ENCODE measurements around the gene GRB7. TPM values are rescaled to one million over a fixed set of nuclear protein-coding genes. Genes with fewer than 3 reads are reported as not detected.
"Not testable (repeated sequence)": the region's sequence is repeated elsewhere in the genome, so short reads cannot be mapped to it uniquely, and the experiment has no call there.

Gene GRB7
- polyA plus RNA-seq, 1 donor = 35.9 TPM

DNA sequence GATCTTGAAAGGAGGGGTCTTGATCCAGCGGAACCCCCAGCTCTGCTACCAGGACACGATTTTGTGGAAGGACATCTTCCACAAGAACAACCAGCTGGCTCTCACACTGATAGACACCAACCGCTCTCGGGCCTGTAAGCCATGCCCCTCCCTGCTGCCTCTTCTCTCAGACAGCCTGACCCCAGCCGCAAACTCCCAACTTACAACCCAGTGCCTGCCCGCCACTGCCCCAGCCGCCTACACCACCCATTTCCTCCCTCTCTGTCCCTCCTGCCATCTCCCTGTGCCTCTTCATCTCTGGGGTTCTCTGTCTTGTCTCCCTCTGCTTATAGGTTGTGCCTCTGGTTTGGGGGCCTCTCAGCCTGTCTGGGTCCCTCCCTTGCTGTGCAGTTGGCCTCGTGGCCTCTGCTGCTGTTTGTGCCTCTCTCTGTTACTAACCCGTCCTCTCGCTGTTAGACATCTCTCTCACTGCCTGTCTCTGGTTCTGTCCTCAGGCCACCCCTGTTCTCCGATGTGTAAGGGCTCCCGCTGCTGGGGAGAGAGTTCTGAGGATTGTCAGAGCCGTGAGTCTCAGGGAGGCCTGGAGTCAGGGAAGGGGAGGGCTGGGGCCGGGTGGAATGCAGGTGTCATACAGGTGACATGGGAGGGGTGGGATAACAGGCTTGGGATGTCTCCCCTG is 28.3 kb upstream of the GRB7 start:
- Histone ChIP-seq H3K4me1 (ENCODE audit: control insufficient read depth, insufficient read depth, low read length) (peaks cover 19% of the 10 kb centered on the region), H3K27ac (ENCODE audit: low read length) (no peak overlapping the region), H3K9me3 (ENCODE audit: control insufficient read depth, low read depth, low read length) (no peaks in the 10 kb centered on the region), H3K27me3 (ENCODE audit: control insufficient read depth, insufficient read depth, low read length) (no peaks in the 10 kb centered on the region), H3K36me3 (ENCODE audit: control insufficient read depth, insufficient read depth, low read length) (peaks cover 88% of the 10 kb centered on the region), H3K4me3 (ENCODE audit: low read length) (no peak overlapping the region)
- no peak for DNase-seq
- WGBS (ENCODE audit: insufficient coverage, low lambda C conversion rate) = no CpG with 5 or more reads among the region's 14 CpGs

- WGBS (ENCODE audit: insufficient coverage, low lambda C conversion rate) = no CpG with 5 or more reads among the region's 20 CpGs
- Histone ChIP-seq H3K27me3 (ENCODE audit: control insufficient read depth, insufficient read depth, low read length) (no peaks in the 10 kb centered on the region), H3K9me3 (ENCODE audit: control insufficient read depth, low read depth, low read length) (no peaks in the 10 kb centered on the region), H3K4me1 (ENCODE audit: control insufficient read depth, insufficient read depth, low read length) (peaks cover 11% of the 10 kb centered on the region), H3K27ac (ENCODE audit: low read length) (no peak overlapping the region), H3K36me3 (ENCODE audit: control insufficient read depth, insufficient read depth, low read length) (peaks cover 91% of the 10 kb centered on the region), H3K4me3 (ENCODE audit: low read length) (no peak overlapping the region)
- no peak for DNase-seq
Measured at GRCh38 chr17:39709998-39710964, 27.5 kb upstream of the GRB7 start.

- not testable (repeated sequence) for H3K4me3 ChIP-seq (ENCODE audit: low read length); H3K9me3 ChIP-seq (ENCODE audit: control insufficient read depth, low read depth, low read length); H3K27ac ChIP-seq (ENCODE audit: low read length); DNase-seq; H3K4me1 ChIP-seq (ENCODE audit: control insufficient read depth, insufficient read depth, low read length); H3K27me3 ChIP-seq (ENCODE audit: control insufficient read depth, insufficient read depth, low read length)
- no CpG with 5 or more reads among the region's 11 CpGs for WGBS (ENCODE audit: insufficient coverage, low lambda C conversion rate)
- H3K36me3 ChIP-seq (ENCODE audit: control insufficient read depth, insufficient read depth, low read length) = peaks cover 92% of the 10 kb centered on the region
Measured at GRCh38 chr17:39711071-39711470, 26.7 kb upstream of the GRB7 start.

- H3K4me3 ChIP-seq (ENCODE audit: low read length) = no peak overlapping the region
- no peaks in the 10 kb centered on the region for H3K4me1 ChIP-seq (ENCODE audit: control insufficient read depth, insufficient read depth, low read length)
- no peaks in the 10 kb centered on the region for H3K9me3 ChIP-seq (ENCODE audit: control insufficient read depth, low read depth, low read length)
- no peaks in the 10 kb centered on the region for H3K27me3 ChIP-seq (ENCODE audit: control insufficient read depth, insufficient read depth, low read length)
- no peak overlapping the region for H3K27ac ChIP-seq (ENCODE audit: low read length)
- H3K36me3 ChIP-seq (ENCODE audit: control insufficient read depth, insufficient read depth, low read length) = peaks cover 92% of the 10 kb centered on the region
- no peak for DNase-seq
- WGBS (ENCODE audit: insufficient coverage, low lambda C conversion rate) = no CpG with 5 or more reads among the region's 10 CpGs
Measured at GRCh38 chr17:39711851-39712250, 25.9 kb upstream of the GRB7 start.

DNA sequence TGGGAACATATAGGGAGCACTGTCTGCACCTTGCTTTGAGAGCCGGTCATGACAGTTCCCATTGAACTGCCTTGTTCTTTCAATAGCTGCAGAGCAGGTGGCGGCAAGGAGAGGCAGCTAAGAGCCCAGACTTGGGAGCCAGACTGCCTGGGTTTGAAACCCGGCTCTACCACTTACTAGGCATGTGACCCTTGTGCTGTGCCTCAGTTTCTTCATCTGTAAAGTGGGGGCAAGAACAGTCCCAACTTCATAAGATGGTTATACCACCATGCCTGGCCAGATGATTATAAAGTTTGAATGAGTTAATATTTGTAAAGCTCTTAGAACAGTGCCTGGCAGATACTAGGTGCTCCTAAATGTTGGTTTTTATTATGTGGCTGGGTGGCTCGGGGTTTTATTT is 23.5 kb upstream of the GRB7 start:
- Histone ChIP-seq H3K4me3 (ENCODE audit: low read length) (no peak overlapping the region), H3K27ac (ENCODE audit: low read length) (no peak overlapping the region), H3K27me3 (ENCODE audit: control insufficient read depth, insufficient read depth, low read length) (no peaks in the 10 kb centered on the region), H3K9me3 (ENCODE audit: control insufficient read depth, low read depth, low read length) (no peaks in the 10 kb centered on the region), H3K36me3 (ENCODE audit: control insufficient read depth, insufficient read depth, low read length) (peaks cover 89% of the 10 kb centered on the region), H3K4me1 (ENCODE audit: control insufficient read depth, insufficient read depth, low read length) (no peaks in the 10 kb centered on the region)
- DNase-seq = no peak
- WGBS (ENCODE audit: insufficient coverage, low lambda C conversion rate) = 100% methylated on average over 1 of the region's 4 CpGs

GRCh38 chr17:39715375-39716072 is 22.2 kb upstream of the GRB7 start:
- DNase-seq = no peak
- Histone ChIP-seq H3K27ac (ENCODE audit: low read length) (no peak overlapping the region), H3K27me3 (ENCODE audit: control insufficient read depth, insufficient read depth, low read length) (no peaks in the 10 kb centered on the region), H3K4me3 (ENCODE audit: low read length) (no peak overlapping the region), H3K36me3 (ENCODE audit: control insufficient read depth, insufficient read depth, low read length) (peaks cover 88% of the 10 kb centered on the region), H3K9me3 (ENCODE audit: control insufficient read depth, low read depth, low read length) (no peaks in the 10 kb centered on the region), H3K4me1 (ENCODE audit: control insufficient read depth, insufficient read depth, low read length) (no peaks in the 10 kb centered on the region)
- no CpG with 5 or more reads among the region's 18 CpGs for WGBS (ENCODE audit: insufficient coverage, low lambda C conversion rate)

GRCh38 chr17:39716073-39716818 is 21.5 kb upstream of the GRB7 start:
- Histone ChIP-seq H3K9me3 (ENCODE audit: control insufficient read depth, low read depth, low read length) (no peaks in the 10 kb centered on the region), H3K4me1 (ENCODE audit: control insufficient read depth, insufficient read depth, low read length) (no peaks in the 10 kb centered on the region), H3K27me3 (ENCODE audit: control insufficient read depth, insufficient read depth, low read length) (no peaks in the 10 kb centered on the region), H3K27ac (ENCODE audit: low read length) (no peak overlapping the region), H3K36me3 (ENCODE audit: control insufficient read depth, insufficient read depth, low read length) (peaks cover 85% of the 10 kb centered on the region), H3K4me3 (ENCODE audit: low read length) (no peak overlapping the region)
- no peak for DNase-seq
- WGBS (ENCODE audit: insufficient coverage, low lambda C conversion rate) = no CpG with 5 or more reads among the region's 15 CpGs

DNA sequence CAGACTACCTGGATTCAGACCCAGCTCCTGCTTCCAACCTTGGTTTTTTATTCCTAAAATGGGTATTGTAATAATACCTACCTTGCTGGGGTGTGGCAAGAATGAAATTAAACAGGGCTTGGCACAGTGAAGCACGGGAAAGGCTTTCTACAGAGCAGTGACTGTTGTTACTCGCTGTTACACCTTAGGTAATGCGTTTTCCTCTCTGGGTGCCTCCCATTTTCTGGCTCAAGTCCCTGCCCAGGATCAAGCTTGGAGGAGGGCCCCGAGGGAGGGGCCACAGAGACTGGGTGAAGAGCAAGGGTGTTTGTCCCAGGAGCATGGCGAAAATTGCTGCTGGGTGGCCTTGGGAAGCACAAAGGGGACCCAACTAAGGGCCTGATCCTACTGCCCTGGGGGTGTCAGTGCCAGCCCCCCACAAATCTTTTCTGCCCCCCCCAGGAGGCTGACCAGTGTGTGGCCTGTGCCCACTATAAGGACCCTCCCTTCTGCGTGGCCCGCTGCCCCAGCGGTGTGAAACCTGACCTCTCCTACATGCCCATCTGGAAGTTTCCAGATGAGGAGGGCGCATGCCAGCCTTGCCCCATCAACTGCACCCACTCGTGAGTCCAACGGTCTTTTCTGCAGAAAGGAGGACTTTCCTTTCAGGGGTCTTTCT is 20.7 kb upstream of the GRB7 start:
- Histone ChIP-seq H3K4me1 (ENCODE audit: control insufficient read depth, insufficient read depth, low read length) (no peaks in the 10 kb centered on the region), H3K27me3 (ENCODE audit: control insufficient read depth, insufficient read depth, low read length) (no peaks in the 10 kb centered on the region), H3K27ac (ENCODE audit: low read length) (no peak overlapping the region), H3K9me3 (ENCODE audit: control insufficient read depth, low read depth, low read length) (no peaks in the 10 kb centered on the region), H3K36me3 (ENCODE audit: control insufficient read depth, insufficient read depth, low read length) (peaks cover 80% of the 10 kb centered on the region), H3K4me3 (ENCODE audit: low read length) (no peak overlapping the region)
- WGBS (ENCODE audit: insufficient coverage, low lambda C conversion rate) = no CpG with 5 or more reads among the region's 11 CpGs
- no peak for DNase-seq

GRCh38 chr17:39717660-39718059 is 20.1 kb upstream of the GRB7 start:
- no peak overlapping the region for H3K27ac ChIP-seq (ENCODE audit: low read length)
- no peak overlapping the region for H3K4me3 ChIP-seq (ENCODE audit: low read length)
- no peaks in the 10 kb centered on the region for H3K27me3 ChIP-seq (ENCODE audit: control insufficient read depth, insufficient read depth, low read length)
- no peaks in the 10 kb centered on the region for H3K9me3 ChIP-seq (ENCODE audit: control insufficient read depth, low read depth, low read length)
- WGBS (ENCODE audit: insufficient coverage, low lambda C conversion rate) = no CpG with 5 or more reads among the region's 6 CpGs
- no peak for DNase-seq
- H3K36me3 ChIP-seq (ENCODE audit: control insufficient read depth, insufficient read depth, low read length) = peaks cover 79% of the 10 kb centered on the region
- no peaks in the 10 kb centered on the region for H3K4me1 ChIP-seq (ENCODE audit: control insufficient read depth, insufficient read depth, low read length)
